Activated T-cell treated with anti-CD3 and anti-CD28 coated beads for 1 hour (primary cell): ENCODE data around the gene CERS1.

Experiments
- DNase-seq: peaks from one replicate; pipeline ENCODE4 v3.0.0-alpha.2; 2020; ENCODE audit warnings: low read depth

The CERS1 gene

GRCh38 chr19:18870531-18871172 lies 25.3 kb downstream of the CERS1 start:
- DNase-seq = no peak

- no peak for DNase-seq
These were observed 26.0 kb downstream of the CERS1 start for GRCh38 chr19:18869781-18870530.

DNA sequence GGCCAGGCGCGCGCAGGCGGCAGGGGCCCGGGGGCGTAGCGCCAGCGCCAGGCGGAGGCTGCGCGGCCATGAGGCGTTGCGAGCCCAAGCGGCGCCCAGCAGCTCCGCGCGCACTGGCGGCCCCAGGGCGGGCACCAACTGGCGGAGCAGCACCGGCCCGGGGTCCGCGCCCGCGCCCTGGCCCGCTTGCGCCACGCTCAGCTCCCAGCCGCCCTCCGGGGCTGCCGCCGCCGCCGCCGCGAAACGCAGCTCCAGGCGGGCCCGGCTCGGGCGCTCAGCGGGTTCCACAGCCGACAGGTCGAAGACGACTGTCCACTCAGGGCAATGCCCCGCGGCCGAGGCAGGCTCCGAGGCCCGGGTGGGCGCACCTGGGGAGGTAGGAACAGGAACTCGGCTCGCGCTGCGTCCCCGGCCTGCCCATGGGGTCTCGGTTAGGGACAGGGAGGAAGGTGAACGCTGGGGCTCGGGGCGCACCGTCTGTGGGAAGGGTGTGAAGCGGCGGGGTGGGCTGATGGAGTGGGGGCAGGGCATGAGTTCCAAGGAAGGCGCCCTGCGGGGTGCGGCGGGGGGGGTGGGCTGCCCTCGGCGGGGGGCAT lies 26.8 kb downstream of the CERS1 start:
- DNase-seq = no peak

DNA sequence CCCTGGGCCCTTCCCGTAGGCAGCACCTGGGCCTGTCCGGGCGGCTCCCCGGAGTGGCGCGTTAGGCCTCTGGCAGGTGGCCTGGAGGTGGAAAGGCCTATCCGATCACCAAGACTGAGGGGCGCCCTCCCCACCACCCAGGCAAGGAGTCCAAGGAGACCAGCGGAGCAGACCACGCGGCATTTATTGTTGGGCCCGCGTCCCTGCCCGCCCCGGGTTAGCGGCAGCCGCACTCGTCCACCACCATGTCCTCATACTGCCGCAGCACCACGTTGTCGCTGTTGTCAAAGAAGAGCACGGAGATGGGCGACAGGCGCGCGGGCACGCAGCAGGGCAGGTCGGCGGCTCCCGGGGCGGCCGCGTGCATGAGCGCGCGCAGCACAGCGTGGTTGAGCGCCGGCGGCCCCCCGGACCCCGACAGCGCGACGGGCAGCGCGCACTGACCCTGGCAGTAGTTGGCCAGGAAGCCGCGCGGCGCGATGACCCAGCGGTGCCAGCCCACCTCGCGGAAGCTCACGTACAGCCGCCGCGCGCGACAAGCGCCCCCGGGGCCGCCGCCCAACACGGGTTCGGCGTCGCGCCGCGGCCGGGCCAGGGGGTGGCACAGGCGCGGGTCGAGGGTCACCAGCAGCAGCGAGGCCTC lies 27.5 kb downstream of the CERS1 start:
- DNase-seq = no peak

DNA sequence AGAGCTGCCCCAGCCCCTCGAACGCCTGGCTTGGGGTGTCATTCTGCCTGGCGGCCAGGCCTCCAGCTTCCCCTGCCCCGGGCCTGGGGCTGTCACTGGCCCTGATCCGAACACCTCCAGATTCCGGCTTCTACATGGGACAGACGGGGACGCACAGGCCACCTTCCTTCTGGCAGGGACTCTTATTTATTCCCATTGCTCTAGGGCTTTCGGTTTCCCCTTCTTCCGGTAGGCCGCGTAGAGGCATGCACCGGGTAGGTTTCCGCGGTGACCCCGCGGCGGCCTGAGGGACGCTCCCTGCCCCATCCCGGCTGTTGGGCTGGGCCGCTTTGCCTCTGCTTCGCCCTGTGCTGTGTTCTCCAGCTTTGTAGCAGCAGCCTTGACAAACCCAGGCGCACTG lies 28.2 kb downstream of the CERS1 start:
- DNase-seq = no peak

GRCh38 chr19:18867199-18867598 lies 28.8 kb downstream of the CERS1 start:
- DNase-seq = no peak

DNA sequence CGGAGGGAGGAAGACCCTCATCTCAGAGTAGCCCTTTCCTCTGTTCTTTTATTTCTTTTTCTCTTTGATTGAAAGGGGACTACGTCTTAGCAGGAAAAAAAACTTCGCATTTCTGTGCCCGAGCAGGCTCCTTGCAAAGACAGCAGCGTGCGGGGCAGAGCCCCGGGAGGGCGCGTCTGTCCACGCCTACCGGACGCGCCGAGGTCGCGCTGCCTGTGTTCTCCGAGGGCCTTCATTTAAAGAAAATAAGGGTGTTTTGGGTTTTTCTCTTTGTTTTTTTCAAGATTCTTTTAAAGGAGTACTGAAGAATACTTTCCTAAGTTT lies 29.2 kb downstream of the CERS1 start:
- no peak for DNase-seq

GRCh38 chr19:18865973-18866799 lies 29.8 kb downstream of the CERS1 start:
- peak; percentile 51 for DNase-seq

DNA sequence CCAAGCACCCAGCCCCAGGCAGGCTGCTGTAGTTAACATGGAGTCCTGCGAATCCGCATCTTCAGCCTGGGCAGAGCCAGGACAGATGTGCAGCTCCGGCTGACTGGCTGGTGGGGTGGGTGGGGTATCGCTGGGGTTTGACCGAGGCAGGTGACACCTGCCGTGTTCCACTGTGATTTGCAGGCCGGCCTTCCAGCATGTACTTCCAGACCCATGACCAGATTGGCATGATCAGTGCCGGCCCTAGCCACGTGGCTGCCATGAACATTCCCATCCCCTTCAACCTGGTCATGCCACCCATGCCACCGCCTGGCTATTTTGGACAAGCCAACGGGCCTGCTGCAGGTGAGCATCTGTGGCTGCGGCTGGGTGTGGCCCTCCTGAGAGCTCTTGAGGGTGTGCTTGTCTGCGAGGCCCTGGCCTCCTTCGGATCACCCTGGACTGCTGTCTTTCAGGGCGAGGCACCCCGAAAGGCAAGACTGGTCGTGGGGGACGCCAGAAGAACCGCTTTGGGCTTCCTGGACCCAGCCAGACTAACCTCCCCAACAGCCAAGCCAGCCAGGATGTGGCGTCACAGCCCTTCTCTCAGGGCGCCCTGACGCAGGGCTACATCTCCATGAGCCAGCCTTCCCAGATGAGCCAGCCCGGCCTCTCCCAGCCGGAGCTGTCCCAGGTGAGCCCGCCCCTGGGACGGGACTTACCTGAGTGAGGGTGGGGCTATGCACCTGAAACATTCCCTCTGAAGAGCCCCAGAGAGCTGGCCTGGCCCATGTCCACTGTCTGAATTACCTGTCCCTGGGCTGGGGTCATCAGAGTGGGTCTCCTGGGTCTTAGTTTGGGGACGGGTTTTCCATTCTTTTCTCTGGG lies 30.6 kb downstream of the CERS1 start:
- no peak for DNase-seq

GRCh38 chr19:18863843-18864362 lies 32.1 kb downstream of the CERS1 start:
- no peak for DNase-seq

DNA sequence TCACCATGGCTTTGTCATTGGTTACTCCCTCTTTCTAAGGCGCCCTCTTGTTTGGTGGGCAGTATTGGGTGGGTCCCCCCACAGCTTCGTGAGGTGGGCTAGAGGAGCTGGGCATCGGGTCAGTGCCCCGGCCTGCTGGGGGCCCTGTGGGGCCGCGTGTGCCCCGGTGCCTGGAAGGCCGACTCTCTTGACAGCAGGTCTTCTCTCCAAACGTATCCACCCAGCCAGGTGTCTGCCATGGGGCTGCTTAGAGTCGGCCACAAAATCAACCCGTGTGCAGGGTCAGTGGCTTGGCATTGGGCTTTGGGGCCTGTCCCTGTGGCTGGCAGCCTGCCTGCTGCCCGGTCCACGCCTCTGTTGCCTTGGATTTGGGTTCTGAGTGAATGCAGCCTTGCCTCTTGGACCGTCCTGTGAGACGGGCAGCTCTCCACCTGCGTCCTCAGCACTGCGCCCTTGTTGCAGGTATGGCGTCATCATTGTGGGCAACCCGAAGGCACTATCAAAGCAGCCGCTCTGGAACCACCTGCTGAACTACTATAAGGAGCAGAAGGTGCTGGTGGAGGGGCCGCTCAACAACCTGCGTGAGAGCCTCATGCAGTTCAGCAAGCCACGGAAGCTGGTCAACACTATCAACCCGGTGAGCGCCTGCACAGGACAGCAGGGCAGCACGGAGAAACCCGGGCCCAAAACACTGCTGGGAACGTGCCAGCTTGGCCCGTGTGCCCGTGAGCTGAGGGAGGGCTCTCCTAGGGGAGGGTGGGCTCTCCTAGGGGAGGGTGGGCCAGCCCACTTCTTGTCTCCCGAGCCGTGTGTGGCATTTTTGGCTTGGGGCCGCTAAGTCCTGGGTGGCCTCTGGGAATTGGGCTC lies 32.7 kb downstream of the CERS1 start:
- DNase-seq = no peak

DNA sequence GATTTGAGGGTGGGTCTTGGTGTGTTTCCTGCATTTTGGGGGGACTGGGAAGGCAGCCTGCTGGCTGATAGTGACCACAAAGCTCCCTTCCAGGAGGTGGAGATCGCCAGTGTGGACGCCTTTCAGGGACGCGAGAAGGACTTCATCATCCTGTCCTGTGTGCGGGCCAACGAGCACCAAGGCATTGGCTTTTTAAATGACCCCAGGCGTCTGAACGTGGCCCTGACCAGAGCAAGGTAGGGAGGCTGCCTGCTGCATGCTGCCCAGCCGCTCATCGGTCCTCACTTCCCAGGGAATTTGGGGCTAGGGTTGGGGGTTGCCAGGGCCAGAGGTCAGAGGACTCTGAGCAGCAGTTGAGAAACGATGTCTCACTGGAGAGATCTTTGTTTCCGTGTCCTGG lies 34.0 kb downstream of the CERS1 start:
- DNase-seq = no peak

DNA sequence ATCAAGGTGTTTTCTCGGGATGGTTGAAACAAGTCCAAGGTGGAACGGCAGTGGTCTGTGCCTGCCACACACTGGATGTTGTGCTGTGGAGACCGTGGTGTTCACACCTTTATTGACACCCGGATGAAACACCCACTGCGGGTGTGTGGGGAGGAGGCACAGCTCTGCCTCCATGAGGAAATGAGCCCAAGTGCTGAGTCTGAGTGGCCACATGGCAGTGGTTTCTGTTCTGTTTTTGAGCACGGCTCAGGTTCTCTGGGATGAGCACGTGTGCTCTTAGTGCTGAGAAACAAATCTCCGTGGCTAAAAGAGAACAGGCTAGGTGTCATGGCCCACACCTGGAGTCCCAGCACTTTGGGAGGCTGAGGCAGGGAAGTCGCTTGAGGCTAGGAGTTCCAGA lies 34.7 kb downstream of the CERS1 start:
- no peak for DNase-seq

DNA sequence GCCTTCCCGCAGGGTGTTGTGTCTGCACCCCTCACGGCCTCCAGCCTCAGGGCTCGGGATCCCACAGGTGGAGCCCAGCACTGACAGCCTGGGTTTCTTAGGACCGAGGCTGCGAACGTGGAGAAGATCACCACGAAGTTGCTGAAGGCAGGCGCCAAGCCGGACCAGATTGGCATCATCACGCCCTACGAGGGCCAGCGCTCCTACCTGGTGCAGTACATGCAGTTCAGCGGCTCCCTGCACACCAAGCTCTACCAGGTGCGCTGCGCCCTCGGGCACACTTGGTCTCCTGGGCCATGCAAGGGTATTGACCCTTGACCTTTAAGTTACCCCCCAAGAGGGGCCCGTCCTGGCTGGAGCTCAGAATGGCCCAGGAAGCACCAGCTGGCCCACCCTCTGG lies 35.2 kb downstream of the CERS1 start:
- no peak for DNase-seq

- no peak for DNase-seq
These were observed 35.7 kb downstream of the CERS1 start for GRCh38 chr19:18860302-18860700.

GRCh38 chr19:18859676-18860301 lies 36.2 kb downstream of the CERS1 start:
- no peak for DNase-seq

DNA sequence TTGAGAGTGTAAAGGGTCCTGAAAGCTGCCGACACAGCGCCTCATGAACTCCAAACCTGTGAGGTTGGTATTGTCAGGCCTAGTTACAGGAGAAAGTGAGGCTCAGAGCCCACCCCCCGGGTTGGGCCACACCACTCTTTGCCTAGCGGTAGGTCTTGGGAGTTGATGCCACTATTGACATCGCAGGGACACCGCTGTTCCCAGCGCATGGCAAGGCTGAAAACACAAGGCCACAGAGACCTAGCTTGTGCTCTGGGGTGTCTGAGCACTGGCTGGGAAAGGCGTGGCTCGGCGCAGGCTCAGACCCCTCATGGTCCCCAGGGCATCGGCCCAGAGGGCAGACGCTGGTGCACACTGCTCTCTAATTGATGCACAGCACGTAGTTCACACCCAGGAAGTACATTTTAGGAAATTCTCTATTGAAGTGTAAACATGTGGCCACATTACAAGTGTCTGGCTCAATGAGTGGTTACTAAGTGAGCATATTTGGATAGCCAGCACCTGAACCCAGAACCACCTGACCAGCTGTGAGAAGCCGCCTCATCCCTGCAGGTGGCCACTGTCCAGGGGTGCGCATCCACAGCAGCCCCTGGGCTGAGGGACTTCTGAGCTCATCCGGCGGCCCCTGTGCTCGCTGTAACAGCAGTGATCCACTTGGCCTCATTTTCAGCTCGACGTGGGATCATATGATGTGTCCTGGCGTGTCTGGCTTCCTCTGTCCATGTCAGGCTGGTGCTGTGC lies 36.9 kb downstream of the CERS1 start:
- no peak for DNase-seq

- DNase-seq = no peak
These were observed 38.7 kb downstream of the CERS1 start for GRCh38 chr19:18857223-18857622.
